NCI-H524 (cell line): Measurements from ENCODE around the gene ONECUT2.
"Not testable (repeated sequence)": the region's sequence is repeated elsewhere in the genome, so short reads cannot be mapped to it uniquely, and the experiment has no call there.

ENCODE experiments used
- DNase-seq, 2 experiments: peaks; one replicate each; lab custom pipeline; 2025; lab: John Stamatoyannopoulos, UW

The ONECUT2 gene

GRCh38 chr18:57445488-57446319, 10.5 kb downstream of the ONECUT2 start:
- no peak for DNase-seq

- peak in 1 of 2 experiments; percentile 34 for DNase-seq
Observed at GRCh38 chr18:57446322-57446721, 11.1 kb downstream of the ONECUT2 start.

- DNase-seq, result no peak
Observed at GRCh38 chr18:57447154-57447621, 12.0 kb downstream of the ONECUT2 start.

- no peak for DNase-seq
Observed at GRCh38 chr18:57455576-57456129, 20.5 kb downstream of the ONECUT2 start.

- DNase-seq, result no peak
Observed at GRCh38 chr18:57461652-57462269, 26.6 kb downstream of the ONECUT2 start.

GRCh38 chr18:57466307-57466706, 31.1 kb downstream of the ONECUT2 start:
- DNase-seq, result no peak

GRCh38 chr18:57466745-57467409, 31.7 kb downstream of the ONECUT2 start:
- peak in 1 of 2 experiments; percentile 46 for DNase-seq

GRCh38 chr18:57469884-57470283, 34.7 kb downstream of the ONECUT2 start:
- DNase-seq, result no peak

- DNase-seq, result no peak
Observed at GRCh38 chr18:57475408-57475807, 40.2 kb downstream of the ONECUT2 start.

GRCh38 chr18:57475903-57476302, 40.7 kb downstream of the ONECUT2 start:
- DNase-seq, result no peak

GRCh38 chr18:57480733-57481132, 45.6 kb downstream of the ONECUT2 start:
- DNase-seq, result no peak

GRCh38 chr18:57497372-57498294, 62.5 kb downstream of the ONECUT2 start:
- no peak for DNase-seq

- DNase-seq, result no peak
Observed at GRCh38 chr18:57498682-57499256, 63.6 kb downstream of the ONECUT2 start.

- no peak for DNase-seq
Observed at GRCh38 chr18:57502624-57503023, 67.5 kb downstream of the ONECUT2 start.

GRCh38 chr18:57505231-57505630, 70.1 kb downstream of the ONECUT2 start:
- no peak for DNase-seq

GRCh38 chr18:57516056-57516455, 80.9 kb downstream of the ONECUT2 start:
- DNase-seq, result no peak

- no peak for DNase-seq
Observed at GRCh38 chr18:57518533-57518932, 83.4 kb downstream of the ONECUT2 start.

- DNase-seq, result no peak
Observed at GRCh38 chr18:57519668-57520424, 84.7 kb downstream of the ONECUT2 start.

- not testable (repeated sequence) for DNase-seq
Observed at GRCh38 chr18:57522348-57522747, 87.2 kb downstream of the ONECUT2 start.
